HepG2 (cell line): ENCODE measurements around the gene QSER1. TPM values are rescaled to one million over a fixed set of nuclear protein-coding genes. Genes with fewer than 3 reads are reported as not detected.
A peak's percentile ranks its signal among the peaks of the same experiment; 100 is the strongest.

ENCODE experiments used
- AGO2 ChIP-seq: fragments of 200-400 bp; formaldehyde crosslinking; optimal IDR thresholded peaks from 2 replicates; pipeline ENCODE3; 2017; ENCODE audit warnings: mild to moderate bottlenecking, low read depth, low read length, moderate library complexity
- ATF4 ChIP-seq, 2 experiments: fragments of 450-650 bp in 1 of 2; sonication (generic) in 1 of 2; formaldehyde crosslinking; IDR thresholded peaks; 2 replicates each; pipeline versions ENCODE4 v1.5.0 to v1.8.0; 2020 to 2022; ENCODE audit warnings: mild to moderate bottlenecking in 1 of 2, missing genetic modification reagents in 1 of 2
- EZH2 ChIP-seq: conservative IDR thresholded peaks from 2 replicates; pipeline ENCODE4 v1.6.1; 2012; ENCODE audit warnings: mild to moderate bottlenecking, low read depth, low read length, moderate library complexity
- HIVEP1 ChIP-seq: sonication (generic); formaldehyde crosslinking; IDR thresholded peaks from 2 replicates; pipeline ENCODE4 v1.4.0; 2020; ENCODE audit warnings: mild to moderate bottlenecking, missing genetic modification reagents
- HNRNPLL ChIP-seq: fragments of 200-400 bp; formaldehyde crosslinking; IDR thresholded peaks from 2 replicates; pipeline ENCODE4 v1.6.1; 2017; ENCODE audit warnings: mild to moderate bottlenecking, low read depth, low read length; ENCODE audit not compliant: poor library complexity, severe bottlenecking
- LCORL ChIP-seq, 2 experiments: fragments of 450-650 bp in 1 of 2; sonication (generic) in 1 of 2; formaldehyde crosslinking in 1 of 2; IDR thresholded peaks; 2 replicates each; pipeline versions ENCODE4 v1.5.0 to v1.6.1; 2017 to 2020; ENCODE audit warnings: antibody characterized with exemption in 1 of 2, missing genetic modification reagents in 1 of 2
- MYNN ChIP-seq: sonication (generic); formaldehyde crosslinking; IDR thresholded peaks from 2 replicates; pipeline ENCODE4 v1.4.0; 2020; ENCODE audit warnings: mild to moderate bottlenecking, low read depth, missing genetic modification reagents
- NCOR1 ChIP-seq: fragments of 200-600 bp; sonication (generic); IDR thresholded peaks from 2 replicates; pipeline ENCODE4 v1.7.0; 2017; ENCODE audit warnings: antibody characterized with exemption, low read length, borderline replicate concordance
- SOX6 ChIP-seq, 2 experiments: fragments of 450-650 bp in 1 of 2; sonication (generic) in 1 of 2; formaldehyde crosslinking in 1 of 2; IDR thresholded peaks; 2 replicates each; pipeline versions ENCODE4 v1.4.0 to v1.6.1; 2017 to 2020; ENCODE audit warnings: antibody characterized with exemption in 1 of 2, mild to moderate bottlenecking in 1 of 2, missing genetic modification reagents in 1 of 2
- ZMYM4 ChIP-seq: sonication (generic); formaldehyde crosslinking; IDR thresholded peaks from 2 replicates; pipeline ENCODE4 v1.8.1; 2023; ENCODE audit warnings: mild to moderate bottlenecking, missing genetic modification reagents
- ZNF564 ChIP-seq: sonication (generic); formaldehyde crosslinking; IDR thresholded peaks from 2 replicates; pipeline ENCODE4 v1.8.1; 2023; ENCODE audit warnings: mild to moderate bottlenecking, missing genetic modification reagents
- ZNF782 ChIP-seq: sonication (generic); formaldehyde crosslinking; IDR thresholded peaks from 2 replicates; pipeline ENCODE4 v1.4.0; 2020; ENCODE audit warnings: missing genetic modification reagents, mild to moderate bottlenecking, borderline replicate concordance
- ZNF891 ChIP-seq: sonication (generic); formaldehyde crosslinking; IDR thresholded peaks from 2 replicates; pipeline ENCODE4 v1.5.0; 2020; ENCODE audit warnings: mild to moderate bottlenecking, missing genetic modification reagents
- polyA plus RNA-seq, 8 experiments: library from polyadenylated mRNA; depleted of rRNA in 3 of 8; stranded (reverse) in 7 of 8; unstranded in 1 of 8; fragments of >200 nt; fragmentation: Illumina TruSeq in 4 of 8; extraction: Trizol in 4 of 8; gene quantifications; 2 replicates each; pipeline versions ENCODE4 v1.2.1 to v1.2.3, GENCODE V29; 2011 to 2016; ENCODE audit warnings: low read depth in 4 of 8, missing spikeins in 1 of 8, mixed read lengths in 1 of 8; ENCODE audit not compliant: insufficient read depth in 1 of 8
- total RNA-seq, 5 experiments: library from RNA; depleted of rRNA; stranded (reverse); fragments of >200 nt; fragmentation: Illumina TruSeq; extraction: Trizol; gene quantifications; 2 replicates each; pipeline ENCODE4 v1.2.3, GENCODE V29; 2016; ENCODE audit warnings: low read depth in 1 of 5
- TF ChIP-seq, protein P1 (sequence below), 2 experiments: fragments of 450-650 bp in 1 of 2; sonication (generic) in 1 of 2; formaldehyde crosslinking in 1 of 2; IDR thresholded peaks; 2 replicates each; pipeline versions ENCODE4 v1.6.1 to v1.8.0; 2016 to 2022; ENCODE audit warnings: antibody characterized with exemption in 1 of 2, mild to moderate bottlenecking in 1 of 2, missing genetic modification reagents in 1 of 2
- TF ChIP-seq, protein P2 (sequence below): sonication (generic); formaldehyde crosslinking; IDR thresholded peaks from 2 replicates; pipeline ENCODE4 v1.5.0; 2020; ENCODE audit warnings: missing genetic modification reagents

Gene QSER1
- total and polyA plus RNA-seq, 2 of the 13 experiments (the other 11 are each of a cell fraction or from before 2014, with no cell fraction given): 8.9 to 17.3 TPM

DNA sequence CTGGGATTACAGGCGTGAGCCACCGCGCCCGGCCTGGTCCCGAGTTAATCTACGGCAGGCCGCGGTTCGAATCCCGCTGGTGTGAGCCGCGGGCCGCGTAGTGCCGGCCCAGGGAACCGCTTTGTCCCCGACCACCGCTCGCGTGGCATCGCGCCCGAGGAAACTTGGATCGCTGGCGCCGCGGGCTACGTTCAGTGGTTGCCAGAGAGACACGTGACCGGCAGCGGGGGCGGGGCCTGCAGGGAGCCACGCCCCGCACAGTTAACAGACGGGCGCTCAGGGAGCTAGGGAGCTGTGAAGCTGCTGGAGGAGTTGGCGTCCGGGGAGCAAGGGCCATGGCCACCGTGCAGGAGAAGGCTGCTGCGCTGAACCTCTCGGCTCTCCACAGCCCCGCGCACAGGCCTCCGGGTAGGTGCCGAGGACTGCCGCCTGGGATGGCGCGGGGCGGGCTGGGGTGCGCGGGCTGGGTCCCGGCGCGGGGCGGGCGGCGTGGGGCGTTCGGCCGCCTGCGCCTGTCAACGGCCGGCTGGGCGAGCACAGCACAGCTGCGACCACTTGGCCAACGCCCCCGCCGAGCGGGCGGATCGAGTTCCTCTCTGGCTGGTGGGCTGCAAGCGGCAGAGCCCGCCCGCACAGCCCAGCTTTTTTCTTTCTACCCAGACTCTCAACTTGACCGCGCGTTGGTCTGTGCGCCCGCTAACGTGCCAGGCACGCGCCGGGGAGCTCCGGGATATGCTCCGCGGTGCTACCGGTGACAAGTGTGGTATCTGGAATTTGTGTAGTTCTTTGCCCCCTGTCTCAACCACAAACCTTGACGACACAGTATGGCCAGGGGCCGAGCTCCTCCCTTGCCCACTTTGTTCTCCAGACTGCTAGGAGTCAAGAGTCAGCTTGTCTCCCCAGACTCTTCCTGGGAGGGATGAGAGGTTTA is 123.3 kb downstream of the QSER1 start, which contains the start of gene DEPDC7 (continued):
- TF ChIP-seq HNRNPLL (peak; percentile 72), ZNF891 (CRISPR knock-in tag) (0 out of 2 replicates have a peak, but pooled peaks have one; percentile 20), LCORL (IDR thresholded peaks at IDR 0.05) (peak; percentile 35; the same call in 1 of the 2 replicates), LCORL (CRISPR knock-in tag; IDR thresholded peaks at IDR 0.05) (peak; percentile 54; the same call in 1 of the 2 replicates), AGO2 (peak; percentile 45), SOX6 (IDR thresholded peaks at IDR 0.05) (no peak), SOX6 (CRISPR knock-in tag; IDR thresholded peaks at IDR 0.05) (peak; percentile 42; the same call in 1 of the 2 replicates), MYNN (CRISPR knock-in tag) (no peak), ZNF564 (CRISPR knock-in tag) (no peak), HIVEP1 (CRISPR knock-in tag) (peak; percentile 64), ZNF782 (CRISPR knock-in tag) (peak; percentile 52; the same call in 1 of the 2 replicates), ATF4 (CRISPR knock-in tag; IDR thresholded peaks at IDR 0.05) (peak in 1 of 2 experiments; percentile 56; a peak in 1 of 4 replicates), NCOR1 (no peak), EZH2 (no peak), ZMYM4 (CRISPR knock-in tag) (peak; percentile 89)
- TF ChIP-seq, protein P1, sequence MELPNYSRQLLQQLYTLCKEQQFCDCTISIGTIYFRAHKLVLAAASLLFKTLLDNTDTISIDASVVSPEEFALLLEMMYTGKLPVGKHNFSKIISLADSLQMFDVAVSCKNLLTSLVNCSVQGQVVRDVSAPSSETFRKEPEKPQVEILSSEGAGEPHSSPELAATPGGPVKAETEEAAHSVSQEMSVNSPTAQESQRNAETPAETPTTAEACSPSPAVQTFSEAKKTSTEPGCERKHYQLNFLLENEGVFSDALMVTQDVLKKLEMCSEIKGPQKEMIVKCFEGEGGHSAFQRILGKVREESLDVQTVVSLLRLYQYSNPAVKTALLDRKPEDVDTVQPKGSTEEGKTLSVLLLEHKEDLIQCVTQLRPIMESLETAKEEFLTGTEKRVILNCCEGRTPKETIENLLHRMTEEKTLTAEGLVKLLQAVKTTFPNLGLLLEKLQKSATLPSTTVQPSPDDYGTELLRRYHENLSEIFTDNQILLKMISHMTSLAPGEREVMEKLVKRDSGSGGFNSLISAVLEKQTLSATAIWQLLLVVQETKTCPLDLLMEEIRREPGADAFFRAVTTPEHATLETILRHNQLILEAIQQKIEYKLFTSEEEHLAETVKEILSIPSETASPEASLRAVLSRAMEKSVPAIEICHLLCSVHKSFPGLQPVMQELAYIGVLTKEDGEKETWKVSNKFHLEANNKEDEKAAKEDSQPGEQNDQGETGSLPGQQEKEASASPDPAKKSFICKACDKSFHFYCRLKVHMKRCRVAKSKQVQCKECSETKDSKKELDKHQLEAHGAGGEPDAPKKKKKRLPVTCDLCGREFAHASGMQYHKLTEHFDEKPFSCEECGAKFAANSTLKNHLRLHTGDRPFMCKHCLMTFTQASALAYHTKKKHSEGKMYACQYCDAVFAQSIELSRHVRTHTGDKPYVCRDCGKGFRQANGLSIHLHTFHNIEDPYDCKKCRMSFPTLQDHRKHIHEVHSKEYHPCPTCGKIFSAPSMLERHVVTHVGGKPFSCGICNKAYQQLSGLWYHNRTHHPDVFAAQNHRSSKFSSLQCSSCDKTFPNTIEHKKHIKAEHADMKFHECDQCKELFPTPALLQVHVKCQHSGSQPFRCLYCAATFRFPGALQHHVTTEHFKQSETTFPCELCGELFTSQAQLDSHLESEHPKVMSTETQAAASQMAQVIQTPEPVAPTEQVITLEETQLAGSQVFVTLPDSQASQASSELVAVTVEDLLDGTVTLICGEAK (IDR thresholded peaks at IDR 0.05): no peak
- TF ChIP-seq, protein P1 (CRISPR knock-in tag; IDR thresholded peaks at IDR 0.05): peak; percentile 18; the same call in 1 of the 2 replicates
- TF ChIP-seq, protein P2, sequence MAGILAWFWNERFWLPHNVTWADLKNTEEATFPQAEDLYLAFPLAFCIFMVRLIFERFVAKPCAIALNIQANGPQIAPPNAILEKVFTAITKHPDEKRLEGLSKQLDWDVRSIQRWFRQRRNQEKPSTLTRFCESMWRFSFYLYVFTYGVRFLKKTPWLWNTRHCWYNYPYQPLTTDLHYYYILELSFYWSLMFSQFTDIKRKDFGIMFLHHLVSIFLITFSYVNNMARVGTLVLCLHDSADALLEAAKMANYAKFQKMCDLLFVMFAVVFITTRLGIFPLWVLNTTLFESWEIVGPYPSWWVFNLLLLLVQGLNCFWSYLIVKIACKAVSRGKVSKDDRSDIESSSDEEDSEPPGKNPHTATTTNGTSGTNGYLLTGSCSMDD: no peak
